Measurements from ENCODE around the gene KIFC3. TPM values are rescaled to one million over a fixed set of nuclear protein-coding genes. Genes with fewer than 3 reads are reported as not detected.

KIFC3 gene
- total and polyA plus RNA-seq, 2 donors (not counting 1 experiment from before 2014, with no cell fraction given), result 0.07 to 0.67 TPM

DNA sequence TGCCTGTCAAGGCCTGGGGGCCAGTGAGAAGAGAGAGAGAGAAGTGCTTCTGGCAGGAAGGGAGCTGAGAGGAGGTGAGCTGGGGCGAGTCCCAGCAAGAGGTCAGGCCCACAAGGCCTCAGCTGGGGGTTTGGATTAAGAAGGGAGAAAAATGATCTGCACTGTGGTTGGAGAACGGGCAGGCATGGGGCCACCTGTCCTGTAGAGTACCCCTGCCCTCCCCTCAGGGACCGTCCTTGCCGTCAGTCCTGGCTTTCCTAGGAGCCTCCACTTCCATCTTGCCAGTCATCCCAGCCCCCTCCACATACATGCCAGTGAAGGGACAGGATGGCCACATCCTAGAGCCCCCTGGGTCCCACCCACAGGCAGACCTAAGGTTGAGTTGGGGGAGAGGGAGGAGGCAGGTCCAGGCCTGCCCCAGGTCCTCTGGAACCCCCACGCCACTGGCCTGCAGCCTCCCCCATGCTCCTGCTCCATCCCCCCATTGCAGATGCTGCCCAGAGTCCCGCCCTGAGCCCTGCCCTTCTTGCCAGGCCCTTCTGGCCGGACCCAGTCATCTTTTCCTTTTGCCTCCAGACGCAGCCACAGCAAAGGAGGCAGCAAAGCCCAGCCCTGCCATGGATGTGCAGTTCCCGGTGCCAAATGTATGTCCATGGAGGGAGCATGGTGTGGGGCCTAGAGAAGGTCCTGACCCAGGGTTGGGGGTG lies 47.8 kb downstream of the KIFC3 start:
- no peak overlapping the region for H3K4me3 Mint-ChIP-seq

More for the DNA sequence above, 47.8 kb downstream of the KIFC3 start:
- no peaks in the 10 kb centered on the region for H3K27me3 ChIP-seq (replicated peaks in 1 of 4; ENCODE audit: control extremely low read depth in 1 of 4, control insufficient read depth in 3 of 4, insufficient read depth in 4 of 4, low read length in 3 of 4)
- no peak for ATAC-seq (ENCODE audit: low read depth)
- Mint-ChIP-seq H3K4me1 (no peaks in the 10 kb centered on the region), H3K27ac (no peak overlapping the region), H3K9me3 (ENCODE audit: insufficient read depth) (no peaks in the 10 kb centered on the region), H3K27me3 (no peaks in the 10 kb centered on the region)
- ChIA-PET CTCF (no interaction called here), POLR2A (no interaction called here)
- H3K4me1 ChIP-seq (ENCODE audit: control insufficient read depth in 2 of 2, insufficient read depth in 2 of 2, low read length in 2 of 2), result peaks cover 0 to 3% of the 10 kb centered on the region in 2 donors
- no peak overlapping the region for H3K4me3 ChIP-seq (ENCODE audit: control extremely low read depth in 1 of 5, extremely low read depth in 1 of 5, insufficient read depth in 1 of 5, low read depth in 2 of 5, low read length in 4 of 5)
- no peak overlapping the region for H3K27ac ChIP-seq (ENCODE audit: low read length in 2 of 2)
- H3K9me3 ChIP-seq (ENCODE audit: control extremely low read depth in 1 of 3, control insufficient read depth in 2 of 3, insufficient read depth in 1 of 3, low read length in 2 of 3), result no peaks in the 10 kb centered on the region
- no peak for DNase-seq
- intact Hi-C loops (cut with micrococcal nuclease), result no loop called here
- H3K36me3 ChIP-seq (replicated peaks in 1 of 2; ENCODE audit: control extremely low read depth in 1 of 2, control insufficient read depth in 1 of 2, extremely low read depth in 1 of 2, insufficient read depth in 2 of 2, low read length in 1 of 2), result peaks cover 0 to 3% of the 10 kb centered on the region in 2 experiments
- H4K20me1 ChIP-seq (ENCODE audit: control insufficient read depth, insufficient read depth, low read length, poor library complexity, severe bottlenecking), result no peaks in the 10 kb centered on the region
- no peak overlapping the region for H3K9ac ChIP-seq (ENCODE audit: low read length)
- TF ChIP-seq, protein P1, sequence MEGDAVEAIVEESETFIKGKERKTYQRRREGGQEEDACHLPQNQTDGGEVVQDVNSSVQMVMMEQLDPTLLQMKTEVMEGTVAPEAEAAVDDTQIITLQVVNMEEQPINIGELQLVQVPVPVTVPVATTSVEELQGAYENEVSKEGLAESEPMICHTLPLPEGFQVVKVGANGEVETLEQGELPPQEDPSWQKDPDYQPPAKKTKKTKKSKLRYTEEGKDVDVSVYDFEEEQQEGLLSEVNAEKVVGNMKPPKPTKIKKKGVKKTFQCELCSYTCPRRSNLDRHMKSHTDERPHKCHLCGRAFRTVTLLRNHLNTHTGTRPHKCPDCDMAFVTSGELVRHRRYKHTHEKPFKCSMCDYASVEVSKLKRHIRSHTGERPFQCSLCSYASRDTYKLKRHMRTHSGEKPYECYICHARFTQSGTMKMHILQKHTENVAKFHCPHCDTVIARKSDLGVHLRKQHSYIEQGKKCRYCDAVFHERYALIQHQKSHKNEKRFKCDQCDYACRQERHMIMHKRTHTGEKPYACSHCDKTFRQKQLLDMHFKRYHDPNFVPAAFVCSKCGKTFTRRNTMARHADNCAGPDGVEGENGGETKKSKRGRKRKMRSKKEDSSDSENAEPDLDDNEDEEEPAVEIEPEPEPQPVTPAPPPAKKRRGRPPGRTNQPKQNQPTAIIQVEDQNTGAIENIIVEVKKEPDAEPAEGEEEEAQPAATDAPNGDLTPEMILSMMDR (IDR thresholded peaks at IDR 0.05), result no peak
- no peak for TF ChIP-seq EZH2 (IDR thresholded peaks at IDR 0.05; ENCODE audit: borderline replicate concordance, insufficient read depth, low read depth, low read length, poor library complexity, severe bottlenecking)
- no peak overlapping the region for H3K4me2 ChIP-seq (replicated peaks; ENCODE audit: low read depth, low read length, poor library complexity, severe bottlenecking)
- 91% methylated on average over 6 of the region's 9 CpGs for WGBS (ENCODE audit: insufficient coverage)
- no peaks in the 10 kb centered on the region for H3K79me2 ChIP-seq (ENCODE audit: control insufficient read depth, insufficient read depth, low read length)
- H2AFZ ChIP-seq (ENCODE audit: insufficient read depth, low read depth, low read length, poor library complexity, severe bottlenecking), result no peak overlapping the region
